ENCODE results near the gene MAG. TPM values are rescaled to one million over a fixed set of nuclear protein-coding genes. Genes with fewer than 3 reads are reported as not detected.

The MAG gene
- total RNA-seq, 1 experiment from 2014 or later, result not detected

- POLR2A ChIA-PET, result no interaction called here
- BruUV-seq (replicated peaks), result no TSS peak
- Mint-ChIP-seq H3K27ac (ENCODE audit: low read depth, unreplicated experiment) (no peak overlapping the region), H3K9me3 (ENCODE audit: unreplicated experiment) (no peaks in the 10 kb centered on the region), H3K4me1 (ENCODE audit: insufficient read depth, unreplicated experiment) (no peaks in the 10 kb centered on the region), H3K36me3 (ENCODE audit: insufficient read depth, unreplicated experiment) (no peaks in the 10 kb centered on the region), H3K4me3 (ENCODE audit: unreplicated experiment) (no peak overlapping the region), H3K27me3 (ENCODE audit: insufficient read depth, unreplicated experiment) (peaks cover 46% of the 10 kb centered on the region)
- no peak for DNase-seq (ENCODE audit: unreplicated experiment)
- TF ChIP-seq CTCF (IDR thresholded peaks at IDR 0.05; ENCODE audit: unreplicated experiment), result no peak
- intact Hi-C loops (cut with micrococcal nuclease), result no loop called here
- CTCF ChIA-PET, result interaction anchor here (0.6 to 0.9 kb wide), 2 partner anchors 58 to 111 kb away, joined by 3 to 4 read pairs; no protein-coding TSS in a partner anchor
Observed at GRCh38 chr19:35294859-35295791, 3.2 kb downstream of the MAG start.

GRCh38 chr19:35295792-35296462, 4.0 kb downstream of the MAG start:
- H3K4me3 Mint-ChIP-seq (ENCODE audit: unreplicated experiment), result no peak overlapping the region
- intact Hi-C loops (cut with micrococcal nuclease), result no loop called here
- H3K27ac Mint-ChIP-seq (ENCODE audit: low read depth, unreplicated experiment), result no peak overlapping the region
- no peak for TF ChIP-seq CTCF (IDR thresholded peaks at IDR 0.05; ENCODE audit: unreplicated experiment)
- ChIA-PET POLR2A (no interaction called here), CTCF (interaction anchor here (0.6 to 0.9 kb wide), 2 partner anchors 58 to 110 kb away, joined by 3 to 4 read pairs; no protein-coding TSS in a partner anchor)
- BruUV-seq (replicated peaks), result no TSS peak
- H3K36me3 Mint-ChIP-seq (ENCODE audit: insufficient read depth, unreplicated experiment), result no peaks in the 10 kb centered on the region
- peaks cover 38% of the 10 kb centered on the region for H3K27me3 Mint-ChIP-seq (ENCODE audit: insufficient read depth, unreplicated experiment)
- H3K4me1 Mint-ChIP-seq (ENCODE audit: insufficient read depth, unreplicated experiment), result no peaks in the 10 kb centered on the region
- no peak for DNase-seq (ENCODE audit: unreplicated experiment)
- no peaks in the 10 kb centered on the region for H3K9me3 Mint-ChIP-seq (ENCODE audit: unreplicated experiment)

GRCh38 chr19:35296644-35297514, 4.9 kb downstream of the MAG start:
- no peak for TF ChIP-seq CTCF (IDR thresholded peaks at IDR 0.05; ENCODE audit: unreplicated experiment)
- Mint-ChIP-seq H3K4me3 (ENCODE audit: unreplicated experiment) (no peak overlapping the region), H3K27ac (ENCODE audit: low read depth, unreplicated experiment) (no peak overlapping the region), H3K9me3 (ENCODE audit: unreplicated experiment) (no peaks in the 10 kb centered on the region), H3K4me1 (ENCODE audit: insufficient read depth, unreplicated experiment) (no peaks in the 10 kb centered on the region), H3K36me3 (ENCODE audit: insufficient read depth, unreplicated experiment) (no peaks in the 10 kb centered on the region), H3K27me3 (ENCODE audit: insufficient read depth, unreplicated experiment) (peaks cover 28% of the 10 kb centered on the region)
- intact Hi-C loops (cut with micrococcal nuclease), result no loop called here
- DNase-seq (ENCODE audit: unreplicated experiment), result no peak
- POLR2A ChIA-PET, result no interaction called here
- CTCF ChIA-PET, result no interaction called here
- BruUV-seq (replicated peaks), result no TSS peak

- no peak for TF ChIP-seq CTCF (IDR thresholded peaks at IDR 0.05; ENCODE audit: unreplicated experiment)
- Mint-ChIP-seq H3K4me3 (ENCODE audit: unreplicated experiment) (no peak overlapping the region), H3K36me3 (ENCODE audit: insufficient read depth, unreplicated experiment) (no peaks in the 10 kb centered on the region), H3K4me1 (ENCODE audit: insufficient read depth, unreplicated experiment) (no peaks in the 10 kb centered on the region), H3K27ac (ENCODE audit: low read depth, unreplicated experiment) (no peak overlapping the region), H3K27me3 (ENCODE audit: insufficient read depth, unreplicated experiment) (peaks cover 22% of the 10 kb centered on the region), H3K9me3 (ENCODE audit: unreplicated experiment) (no peaks in the 10 kb centered on the region)
- intact Hi-C loops (cut with micrococcal nuclease), result no loop called here
- ChIA-PET CTCF (no interaction called here), POLR2A (no interaction called here)
- no peak for DNase-seq (ENCODE audit: unreplicated experiment)
- no TSS peak for BruUV-seq (replicated peaks)
Observed at GRCh38 chr19:35297515-35297848, 5.5 kb downstream of the MAG start.

Data from MCF 10A (cell line).